B cell (primary cell): ENCODE data around the gene JAG2. TPM values are rescaled to one million over a fixed set of nuclear protein-coding genes. Genes with fewer than 3 reads are reported as not detected.

Experiments
- ATAC-seq: fragments of 200-7000 bp; cut with Tn5 transposase; one replicate; pipeline ENCODE4 v1.10.0; 2021; ENCODE audit warnings: low read depth, mild to moderate bottlenecking, moderate number of reproducible peaks, moderate library complexity
- CTCF ChIA-PET: fragments of 350-600 bp; sonication (Branson Sonifier 250); formaldehyde crosslinking; loops from one replicate; lab custom pipeline; 2021; ENCODE audit warnings: antibody characterized with exemption, inconsistent platforms; lab: Charles Lee
- POLR2A ChIA-PET: fragments of 350-600 bp; sonication (Branson Sonifier 250); formaldehyde crosslinking; loops from one replicate; lab custom pipeline; 2021; ENCODE audit warnings: antibody characterized with exemption; lab: Charles Lee
- DNase-seq: peaks from one replicate; pipeline ENCODE4 v3.0.0; 2013
- H2AFZ ChIP-seq: 2 replicates; pipeline ENCODE4 v1.6.1; 2012; ENCODE audit warnings: mild to moderate bottlenecking, low read depth, low read length; ENCODE audit not compliant: insufficient read depth, poor library complexity, severe bottlenecking
- H3K27ac ChIP-seq, 2 donors: 1 replicate in 1 of 2; 2 replicates in 1 of 2; pipeline ENCODE4 v1.5.1; 2012 to 2013; ENCODE audit warnings: low read length in 2 of 2, mild to moderate bottlenecking in 2 of 2, moderate library complexity in 1 of 2
- H3K27me3 ChIP-seq, 4 experiments: fragments of 200-600 bp in 1 of 4; sonication (generic) in 1 of 4; replicated peaks in 1 of 4; 1 replicate in 2 of 4; 2 replicates in 2 of 4; pipeline versions ENCODE4 v1.6.1 to v1.7.0; 2013 to 2016; ENCODE audit warnings: low read length in 3 of 4, mild to moderate bottlenecking in 2 of 4, mixed read lengths in 1 of 4, moderate library complexity in 1 of 4; ENCODE audit not compliant: insufficient read depth in 4 of 4, control insufficient read depth in 3 of 4; ENCODE audit errors: control extremely low read depth in 1 of 4
- H3K36me3 ChIP-seq, 2 experiments: replicated peaks in 1 of 2; 1 replicate in 1 of 2; 2 replicates in 1 of 2; pipeline versions ENCODE4 v1.6.1 to v1.7.1; 2013; ENCODE audit warnings: low read length in 1 of 2; ENCODE audit not compliant: insufficient read depth in 2 of 2, control insufficient read depth in 1 of 2; ENCODE audit errors: control extremely low read depth in 1 of 2, extremely low read depth in 1 of 2
- H3K4me1 ChIP-seq, 2 donors: fragments of 200-600 bp in 1 of 2; sonication (generic) in 1 of 2; 1 replicate in 1 of 2; 2 replicates in 1 of 2; pipeline versions ENCODE4 v1.5.1 to v1.6.1; 2013 to 2017; ENCODE audit warnings: low read length in 2 of 2; ENCODE audit not compliant: control insufficient read depth in 2 of 2, insufficient read depth in 2 of 2
- H3K4me2 ChIP-seq: replicated peaks from 2 replicates; pipeline ENCODE3; 2012; ENCODE audit warnings: mild to moderate bottlenecking, low read depth, low read length; ENCODE audit not compliant: poor library complexity, severe bottlenecking
- H3K4me3 ChIP-seq, 5 experiments: fragments of 200-600 bp in 1 of 5; sonication (generic) in 1 of 5; 1 replicate in 3 of 5; 2 replicates in 2 of 5; pipeline versions ENCODE4 v1.5.1 to v1.7.0; 2011 to 2016; ENCODE audit warnings: low read length in 4 of 5, mild to moderate bottlenecking in 4 of 5, low read depth in 2 of 5, control low read depth in 1 of 5, moderate library complexity in 1 of 5; ENCODE audit not compliant: insufficient read depth in 1 of 5; ENCODE audit errors: control extremely low read depth in 1 of 5, extremely low read depth in 1 of 5
- H3K79me2 ChIP-seq: fragments of 200-600 bp; sonication (generic); one replicate; pipeline ENCODE4 v1.6.0; 2016; ENCODE audit warnings: low read length; ENCODE audit not compliant: control insufficient read depth, insufficient read depth
- H3K9ac ChIP-seq: fragments of 200-600 bp; sonication (generic); 2 replicates; pipeline ENCODE4 v1.6.1; 2017; ENCODE audit warnings: mild to moderate bottlenecking, low read length, moderate library complexity
- H3K9me3 ChIP-seq, 3 donors: one replicate each; pipeline versions ENCODE4 v1.6.1 to v1.7.1; 2013; ENCODE audit warnings: low read length in 2 of 3; ENCODE audit not compliant: control insufficient read depth in 2 of 3, insufficient read depth in 1 of 3; ENCODE audit errors: control extremely low read depth in 1 of 3
- H4K20me1 ChIP-seq: 2 replicates; pipeline ENCODE4 v1.6.0; 2012; ENCODE audit warnings: mild to moderate bottlenecking, low read length; ENCODE audit not compliant: insufficient read depth, control insufficient read depth, poor library complexity, severe bottlenecking
- H3K27ac Mint-ChIP-seq: one replicate; pipeline ENCODE4 v1.8.0; 2021; ENCODE audit warnings: mixed read lengths
- H3K27me3 Mint-ChIP-seq: one replicate; pipeline ENCODE4 v1.8.0; 2021; ENCODE audit warnings: mixed read lengths
- H3K4me1 Mint-ChIP-seq: one replicate; pipeline ENCODE4 v1.8.0; 2021; ENCODE audit warnings: mixed read lengths
- H3K4me3 Mint-ChIP-seq: one replicate; pipeline ENCODE4 v1.8.0; 2021; ENCODE audit warnings: mixed read lengths
- H3K9me3 Mint-ChIP-seq: one replicate; pipeline ENCODE4 v1.8.0; 2022; ENCODE audit warnings: mixed read lengths; ENCODE audit not compliant: insufficient read depth
- CTCF ChIP-seq: fragments of 200-600 bp; IDR thresholded peaks from one replicate; pipeline ENCODE4 v1.8.0; 2022; ENCODE audit warnings: antibody characterized with exemption, mild to moderate bottlenecking
- EZH2 ChIP-seq: IDR thresholded peaks from 2 replicates; pipeline ENCODE4 v1.6.1; 2012; ENCODE audit warnings: borderline replicate concordance, low read depth, mild to moderate bottlenecking, moderate library complexity, low read length; ENCODE audit not compliant: insufficient read depth, poor library complexity, severe bottlenecking
- WGBS: methylation state at CpG from one replicate; pipeline ENCODE4 v1.1.5; 2013; ENCODE audit warnings: missing lambda C conversion rate; ENCODE audit not compliant: insufficient coverage; 5-methylcytosine and 5-hydroxymethylcytosine counted together
- intact Hi-C: fragments of 100-400 bp; cut with micrococcal nuclease; formaldehyde crosslinking; loops from one replicate; pipeline ENCODE4 v1.10.0; 2022
- polyA plus RNA-seq: library from polyadenylated mRNA; depleted of rRNA; stranded (reverse); fragments of >200 nt; gene quantifications from 2 replicates; pipeline ENCODE4 v1.2.3, GENCODE V29; 2012
- total RNA-seq, 2 donors: library from RNA; stranded (reverse); fragments of 120-200 nt in 1 of 2; gene quantifications; 1 replicate in 1 of 2; 2 replicates in 1 of 2; pipeline versions ENCODE4 v1.2.3 to v1.2.4, GENCODE V29; 2013 to 2022

Gene JAG2
- total and polyA plus RNA-seq, 2 donors (not counting 1 experiment from before 2014, with no cell fraction given) = 0.27 to 0.34 TPM

GRCh38 chr14:105096206-105096875 lies 72.2 kb downstream of the JAG2 start:
- Histone ChIP-seq H3K27ac (no peak overlapping the region), H3K36me3 (no peaks in the 10 kb centered on the region), H3K9me3 (peaks cover 1 to 13% (median 5%) of the 10 kb centered on the region in 3 donors), H2AFZ (no peak overlapping the region), H4K20me1 (no peaks in the 10 kb centered on the region), H3K4me1 (peaks cover 10 to 20% of the 10 kb centered on the region in 2 donors), H3K4me3 (no peak overlapping the region), H3K79me2 (no peaks in the 10 kb centered on the region), H3K27me3 (peaks cover 0 to 12% (median 0%) of the 10 kb centered on the region in 4 experiments), H3K9ac (no peak overlapping the region), H3K4me2 (no peak overlapping the region)
- POLR2A ChIA-PET = no interaction called here
- intact Hi-C loops = no loop called here
- CTCF ChIA-PET = no interaction called here
- Mint-ChIP-seq H3K27ac (no peak overlapping the region), H3K9me3 (no peaks in the 10 kb centered on the region), H3K27me3 (peaks cover 16% of the 10 kb centered on the region), H3K4me3 (no peak overlapping the region), H3K4me1 (peaks cover 12% of the 10 kb centered on the region)
- 92% methylated on average over 15 of the region's 15 CpGs for WGBS
- no peak for DNase-seq
- ATAC-seq = no peak
- no peak for TF ChIP-seq CTCF
- no peak for TF ChIP-seq EZH2

- ChIA-PET POLR2A (no interaction called here), CTCF (interaction anchor here (0.6 to 1.5 kb wide), 3 partner anchors 9 to 280 kb away, joined by 3 to 6 read pairs (median 4); no protein-coding TSS in a partner anchor)
- no peaks in the 10 kb centered on the region for H3K36me3 ChIP-seq
- Mint-ChIP-seq H3K27ac (no peak overlapping the region), H3K4me3 (peak overlapping the region; percentile 59), H3K9me3 (no peaks in the 10 kb centered on the region), H3K4me1 (peaks cover 14% of the 10 kb centered on the region), H3K27me3 (peaks cover 16% of the 10 kb centered on the region)
- H3K27ac ChIP-seq = no peak overlapping the region
- peaks cover 0 to 5% (median 0%) of the 10 kb centered on the region in 4 experiments for H3K27me3 ChIP-seq
- intact Hi-C loops = no loop called here
- TF ChIP-seq EZH2 (no peak), CTCF (no peak)
- no peak overlapping the region for H3K9ac ChIP-seq
- H2AFZ ChIP-seq = no peak overlapping the region
- WGBS = 92% methylated on average over 7 of the region's 7 CpGs
- DNase-seq = no peak
- H3K4me3 ChIP-seq = no peak overlapping the region
- no peak overlapping the region for H3K4me2 ChIP-seq
- H4K20me1 ChIP-seq = peaks cover 6% of the 10 kb centered on the region
- no peaks in the 10 kb centered on the region for H3K79me2 ChIP-seq
- H3K4me1 ChIP-seq = peaks cover 10 to 20% of the 10 kb centered on the region in 2 donors
- no peak for ATAC-seq
- peaks cover 1 to 11% (median 5%) of the 10 kb centered on the region in 3 donors for H3K9me3 ChIP-seq
Observed at GRCh38 chr14:105095236-105095805, 73.3 kb downstream of the JAG2 start.
